ENCODE data around the gene CTRL.

GRCh38 chr16:67932462-67932840, 789 bp upstream of the CTRL start:
- no peak for TF ChIP-seq CTCF (IDR thresholded peaks at IDR 0.05)
- TF ChIP-seq POLR2A (IDR thresholded peaks at IDR 0.05), result no peak
- no peak for TF ChIP-seq POLR2AphosphoS5 (IDR thresholded peaks at IDR 0.05)
- TF ChIP-seq EP300 (IDR thresholded peaks at IDR 0.05), result no peak
